Motor neuron (in vitro differentiated cells): Measurements from ENCODE around the gene HS1BP3. TPM values are rescaled to one million over a fixed set of nuclear protein-coding genes. Genes with fewer than 3 reads are reported as not detected.
A peak's percentile ranks its signal among the peaks of the same experiment; 100 is the strongest.

Experiments used
- ATAC-seq, 8 experiments: fragments of 200-7000 bp; cut with Tn5 transposase; replicated peaks in 6 of 8; 2 replicates each; pipeline ENCODE4 v1.8.0; 2021; ENCODE audit warnings: mild to moderate bottlenecking in 8 of 8, moderate library complexity in 8 of 8
- H3K27ac ChIP-seq, 2 donors: fragments of 250-450 bp; sonication (Bioruptor Pico); 2 replicates each; pipeline ENCODE4 v1.9.0; 2021; ENCODE audit warnings: antibody characterized with exemption in 2 of 2, mild to moderate bottlenecking in 2 of 2, moderate library complexity in 1 of 2
- H3K4me1 ChIP-seq, 2 donors: fragments of 250-450 bp; sonication (Bioruptor Pico); replicated peaks in 1 of 2; 2 replicates each; pipeline ENCODE4 v1.6.1; 2021; ENCODE audit warnings: antibody characterized with exemption in 2 of 2, mild to moderate bottlenecking in 2 of 2, moderate library complexity in 1 of 2
- H3K4me3 ChIP-seq, 5 donors: fragments of 250-450 bp; sonication (Bioruptor Pico); 2 replicates each; pipeline ENCODE4 v1.9.0; 2021; ENCODE audit warnings: antibody characterized with exemption in 5 of 5, mild to moderate bottlenecking in 5 of 5, moderate library complexity in 4 of 5
- WGBS, 10 experiments: fragments of 450-650 bp; shearing (Covaris generic); methylation state at CpG; one replicate each; pipeline ENCODE4 v1.0.0; 2022; 5-methylcytosine and 5-hydroxymethylcytosine counted together
- in situ Hi-C, 9 experiments: fragments of 400-800 bp; cut with MboI; loops; one replicate each; pipeline ENCODE4 v1.15.0; 2021; ENCODE audit warnings: low sequenced_read_pairs in 9 of 9, low pct_unique_long_range_greater_than_20kb in 2 of 9; ENCODE audit not compliant: unreplicated experiment in 9 of 9
- total RNA-seq, 8 experiments: library from RNA; unstranded; fragments of 300-600 nt; gene quantifications; 2 replicates each; pipeline versions ENCODE4 v1.2.3 to v1.2.4, GENCODE V29; 2022

The HS1BP3 gene
- total RNA-seq, 8 experiments from 2014 or later: 6.8 to 29.2 (median 11.2) TPM

DNA sequence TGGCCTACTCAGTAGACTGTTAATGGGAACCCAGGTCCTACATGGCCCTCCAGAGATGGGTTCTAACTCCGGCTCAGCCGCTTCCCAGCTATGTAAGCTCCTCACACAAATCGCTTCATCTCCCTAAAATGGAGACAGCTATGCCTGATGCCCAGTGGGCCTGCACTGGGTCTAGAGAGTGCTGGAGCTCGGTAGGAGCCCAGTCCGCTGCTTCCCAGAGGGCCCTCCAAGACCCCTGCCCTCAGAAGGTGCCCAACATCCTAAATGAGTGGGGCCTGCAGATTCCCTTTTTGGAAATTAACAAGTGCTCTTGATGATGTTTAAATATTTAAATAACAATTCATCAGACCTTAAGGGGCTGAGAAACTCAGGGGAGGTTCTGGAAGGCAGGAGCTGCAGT, 47.1 kb downstream of the HS1BP3 start:
- Histone ChIP-seq H3K4me1 (peaks cover 17% of the 10 kb centered on the region in 2 donors), H3K4me3 (no peak overlapping the region), H3K27ac (no peak overlapping the region)
- WGBS, 10 experiments: 73 to 100% (median 86%) methylated on average over 1 to 3 of the region's 5 CpGs; no CpG with 5 or more reads in 4 of the 10 experiments
- in situ Hi-C loops: no loop called here
- ATAC-seq: no peak

GRCh38 chr2:20602803-20603202, 48.1 kb downstream of the HS1BP3 start:
- no peak overlapping the region for H3K4me3 ChIP-seq
- WGBS, 10 experiments: 69 to 100% (median 100%) methylated on average over 1 to 2 of the region's 2 CpGs; no CpG with 5 or more reads in 1 of the 10 experiments
- no peak overlapping the region for H3K27ac ChIP-seq
- H3K4me1 ChIP-seq: peaks cover 23 to 24% of the 10 kb centered on the region in 2 donors
- no peak for ATAC-seq
- in situ Hi-C loops: no loop called here

DNA sequence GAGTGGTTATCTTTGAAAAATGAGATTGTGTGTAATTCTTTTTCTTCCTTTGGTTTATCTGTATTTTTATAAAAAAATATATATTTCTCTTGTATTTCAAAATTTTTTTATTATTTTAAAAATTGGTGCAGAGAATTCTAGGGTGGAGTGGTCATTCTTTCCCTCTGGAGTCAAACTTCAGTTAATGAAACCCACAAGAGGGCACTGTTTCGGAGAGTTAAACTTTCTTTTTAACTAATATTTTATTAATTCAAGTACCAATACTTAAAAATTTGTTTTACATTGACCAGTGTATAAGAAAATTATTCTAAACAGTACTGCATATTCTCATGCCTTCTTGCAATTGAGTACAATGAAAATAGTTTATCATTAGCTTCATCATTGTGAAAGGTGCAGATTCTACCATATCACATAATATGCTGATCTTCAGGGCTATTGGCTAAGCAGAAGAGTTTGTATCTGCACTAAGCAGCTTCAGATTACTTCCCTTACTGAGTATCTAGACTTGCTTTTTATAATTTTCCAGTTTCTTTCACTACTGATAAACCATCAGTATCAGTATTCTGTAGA, 50.1 kb downstream of the HS1BP3 start:
- H3K4me3 ChIP-seq: no peak overlapping the region
- H3K27ac ChIP-seq: no peak overlapping the region
- peaks cover 35 to 36% of the 10 kb centered on the region in 2 donors for H3K4me1 ChIP-seq
- no peak for ATAC-seq
- 9 to 100% (median 72%) methylated on average over 1 of the region's 1 CpG for WGBS, 10 experiments
- in situ Hi-C loops: no loop called here

- 10 to 100% (median 33%) methylated on average over 1 to 7 of the region's 10 CpGs; no CpG with 5 or more reads in 5 of the 10 experiments for WGBS, 10 experiments
- H3K4me3 ChIP-seq: no peak overlapping the region
- H3K4me1 ChIP-seq: peaks cover 36 to 39% of the 10 kb centered on the region in 2 donors
- peak in 5 of 8 experiments; percentile 53 to 71 (median 64) for ATAC-seq
- in situ Hi-C loops: no loop called here
- H3K27ac ChIP-seq: peak overlapping the region in 1 of 2 donors; percentile 14
These were observed 50.9 kb downstream of the HS1BP3 start for GRCh38 chr2:20599861-20600461.

DNA sequence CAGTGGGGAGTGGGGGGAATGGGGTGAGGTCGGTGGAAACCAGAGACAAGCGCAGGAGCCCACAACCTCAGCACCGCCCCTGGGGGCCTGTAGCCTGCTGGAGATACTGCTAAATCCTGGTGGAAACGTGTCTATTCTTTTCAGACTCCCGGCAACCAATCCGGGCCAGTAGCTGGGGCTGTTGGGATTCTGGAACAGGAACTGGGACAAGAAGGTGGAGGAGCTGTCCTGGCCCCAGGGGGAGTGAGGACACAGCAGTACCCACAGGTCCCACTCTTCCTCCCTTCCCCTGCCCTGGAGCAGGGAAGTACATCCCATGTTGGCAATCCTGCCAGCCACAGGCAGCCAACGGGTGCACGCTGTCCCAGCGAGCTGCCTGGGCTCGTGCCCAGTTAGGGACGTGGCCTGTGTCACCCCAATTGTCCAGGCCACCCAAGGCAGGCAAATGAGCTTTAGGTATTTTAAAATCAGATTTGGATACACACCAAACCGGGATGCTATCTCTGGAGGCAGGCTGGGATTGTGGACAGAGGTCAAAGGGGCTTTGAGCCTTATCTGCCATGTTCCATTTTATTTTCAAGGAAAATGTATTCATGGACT, 51.8 kb downstream of the HS1BP3 start:
- Histone ChIP-seq H3K4me1 (peaks cover 36 to 39% of the 10 kb centered on the region in 2 donors), H3K27ac (peak overlapping the region in 1 of 2 donors; percentile 20)
- no peak for ATAC-seq

DNA sequence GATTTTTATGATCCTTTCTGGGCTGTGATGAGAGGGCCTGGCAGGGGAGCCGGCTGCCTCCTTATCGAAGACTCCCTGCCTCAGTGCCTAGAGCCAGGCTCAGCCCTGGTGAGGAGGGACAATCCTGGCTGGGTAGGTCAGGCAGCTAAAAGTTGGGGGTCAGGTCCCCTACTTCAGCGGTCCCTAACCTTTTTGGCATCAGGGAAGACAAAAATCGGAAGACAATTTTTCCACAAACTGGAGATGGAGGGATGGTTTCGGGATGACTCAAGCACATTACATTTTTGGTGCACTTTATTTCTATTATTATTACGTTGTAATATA, 53.1 kb downstream of the HS1BP3 start:
- Histone ChIP-seq H3K4me1 (peaks cover 36 to 45% of the 10 kb centered on the region in 2 donors), H3K4me3 (no peak overlapping the region), H3K27ac (no peak overlapping the region)
- no peak for ATAC-seq
- WGBS, 10 experiments: 70 to 100% (median 92%) methylated on average over 1 to 5 of the region's 6 CpGs; no CpG with 5 or more reads in 3 of the 10 experiments
- in situ Hi-C loops: no loop called here

More for the DNA sequence above, 51.8 kb downstream of the HS1BP3 start:
- WGBS, 10 experiments: 67 to 100% (median 71%) methylated on average over 1 to 4 of the region's 12 CpGs; no CpG with 5 or more reads in 5 of the 10 experiments
- in situ Hi-C loops: no loop called here
- H3K4me3 ChIP-seq: no peak overlapping the region

DNA sequence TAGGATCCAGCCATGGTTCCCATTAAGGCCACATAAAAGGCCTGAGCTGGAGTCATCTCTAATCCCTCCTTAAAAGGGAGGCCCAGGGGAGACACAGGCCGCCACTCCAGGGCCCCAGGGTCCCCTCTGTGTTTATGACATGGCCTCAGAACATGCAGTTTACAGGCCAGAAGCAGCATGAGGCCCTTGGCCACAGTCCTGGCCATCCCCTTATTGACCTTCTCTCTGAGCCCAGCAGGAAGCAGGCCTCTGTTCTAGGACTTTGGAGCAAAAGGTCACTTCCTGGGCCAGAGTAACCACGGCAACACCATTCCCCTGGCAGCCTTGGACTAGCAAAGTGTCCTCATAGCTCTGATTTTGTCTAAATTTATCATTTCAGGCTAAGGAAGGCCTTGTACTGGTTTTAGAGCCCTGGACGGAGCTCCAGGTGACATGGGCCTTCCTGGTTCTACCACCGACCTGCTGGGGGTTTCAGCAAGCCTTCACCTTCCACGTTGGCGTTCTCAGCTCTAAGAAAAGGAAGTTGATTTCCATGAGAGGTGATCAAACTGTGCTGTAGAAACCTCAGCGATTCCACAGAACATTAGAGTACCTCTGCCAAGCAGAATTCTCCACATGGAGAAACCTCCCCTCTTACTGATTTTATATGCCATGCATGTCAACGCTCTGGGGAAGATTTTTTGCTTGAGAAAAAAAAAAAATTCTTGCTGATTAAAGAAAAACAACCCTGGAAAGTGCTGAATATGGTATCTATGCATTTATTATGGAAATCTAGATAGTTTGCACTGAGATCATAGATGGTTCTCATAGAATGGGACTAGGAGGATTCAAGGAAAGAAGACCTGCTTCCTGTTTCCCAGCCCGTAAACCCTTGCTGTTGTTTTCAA, 53.7 kb downstream of the HS1BP3 start:
- H3K27ac ChIP-seq: no peak overlapping the region
- in situ Hi-C loops: no loop called here
- ATAC-seq: peak in 4 of 8 experiments; percentile 13 to 89 (median 32)
- 8 to 92% (median 68%) methylated on average over 1 to 7 of the region's 9 CpGs; no CpG with 5 or more reads in 2 of the 10 experiments for WGBS, 10 experiments
- peaks cover 36 to 45% of the 10 kb centered on the region in 2 donors for H3K4me1 ChIP-seq
- H3K4me3 ChIP-seq: no peak overlapping the region

DNA sequence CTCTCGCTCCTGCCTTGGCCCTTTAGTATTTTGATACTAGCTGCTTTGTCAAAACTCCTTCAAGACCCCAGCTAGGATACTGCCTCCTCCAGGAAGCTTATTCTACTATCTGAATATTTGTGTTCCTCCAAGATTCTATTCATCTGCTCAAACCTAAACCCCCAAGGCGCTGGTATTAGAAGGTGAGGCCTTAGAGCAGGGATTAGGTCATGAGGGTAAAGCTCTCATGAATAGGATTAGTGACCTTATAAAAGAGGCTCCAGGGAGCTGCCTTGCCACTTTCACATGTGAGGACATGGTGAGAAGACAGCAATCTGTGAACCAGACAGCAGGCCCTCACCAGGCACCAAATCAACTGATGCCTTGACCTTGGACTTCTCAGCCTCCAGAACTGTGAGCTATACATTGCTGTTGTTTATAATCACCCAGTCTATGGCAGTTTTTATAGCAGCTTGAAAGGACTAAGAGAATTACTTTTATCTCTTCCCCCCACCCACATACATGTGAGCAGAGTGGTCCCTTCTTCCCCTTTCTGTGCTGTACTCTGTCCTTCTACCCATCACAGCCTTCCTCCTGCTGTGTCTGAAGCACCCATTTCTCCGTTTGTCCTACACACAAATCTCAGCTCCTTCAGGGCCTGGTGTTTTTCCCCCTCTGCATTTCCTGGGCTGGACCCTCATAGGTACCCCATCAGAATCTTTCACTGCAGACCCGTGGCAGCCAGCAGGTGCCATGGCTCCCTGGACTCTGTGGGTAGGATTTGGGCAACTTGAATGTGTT, 54.5 kb downstream of the HS1BP3 start:
- 80 to 100% (median 85%) methylated on average over 1 of the region's 4 CpGs; no CpG with 5 or more reads in 6 of the 10 experiments for WGBS, 10 experiments
- H3K27ac ChIP-seq: no peak overlapping the region

DNA sequence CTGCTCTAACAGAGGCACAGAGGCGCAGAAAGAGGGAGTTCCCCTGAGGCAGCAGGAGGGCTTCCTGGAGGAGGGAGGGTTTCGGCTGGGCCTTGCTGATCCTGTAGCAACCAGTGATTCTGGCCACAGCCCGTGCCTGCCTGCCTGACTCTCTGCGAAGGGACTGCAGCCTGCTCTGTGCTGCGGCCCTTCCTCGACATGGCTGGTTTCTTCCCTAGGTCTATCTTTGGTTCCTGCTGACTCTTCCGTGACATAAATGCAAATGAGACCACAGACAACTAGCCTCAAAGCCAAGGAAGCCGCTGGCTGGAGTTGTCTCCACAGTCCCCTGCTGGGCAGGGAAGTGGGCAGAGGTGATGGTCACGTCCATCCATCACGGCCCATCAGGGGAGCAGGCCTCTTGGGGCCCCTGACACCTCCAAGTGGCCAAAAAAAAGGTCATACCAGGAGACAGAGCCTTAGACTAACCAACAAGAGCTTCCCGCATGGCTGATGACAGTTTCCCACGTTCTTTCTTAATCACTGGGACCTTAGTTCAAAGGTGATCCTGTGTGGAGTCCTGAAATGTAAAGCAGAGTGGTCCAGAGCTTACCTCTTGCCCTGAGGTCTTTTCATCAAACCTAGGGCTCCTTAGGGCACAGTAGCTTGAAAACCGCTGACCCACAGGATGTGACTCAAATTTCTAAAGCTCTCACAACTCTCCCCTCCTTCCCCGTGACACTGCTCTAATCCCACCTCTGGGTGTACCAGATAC, 55.3 kb downstream of the HS1BP3 start:
- Histone ChIP-seq H3K4me3 (no peak overlapping the region), H3K4me1 (peaks cover 36 to 45% of the 10 kb centered on the region in 2 donors), H3K27ac (no peak overlapping the region)
- peak in 3 of 8 experiments; percentile 9 to 74 (median 22) for ATAC-seq
- WGBS, 10 experiments: 20 to 100% (median 65%) methylated on average over 1 to 8 of the region's 14 CpGs; no CpG with 5 or more reads in 3 of the 10 experiments
- in situ Hi-C loops: no loop called here

More for the DNA sequence above, 54.5 kb downstream of the HS1BP3 start:
- H3K4me1 ChIP-seq: peaks cover 36 to 45% of the 10 kb centered on the region in 2 donors
- H3K4me3 ChIP-seq: no peak overlapping the region
- ATAC-seq: peak in 2 of 8 experiments; percentile 10 to 39
- in situ Hi-C loops: no loop called here

GRCh38 chr2:20594957-20595356, 55.9 kb downstream of the HS1BP3 start:
- peaks cover 31 to 40% of the 10 kb centered on the region in 2 donors for H3K4me1 ChIP-seq
- ATAC-seq: no peak
- WGBS, 10 experiments: 60 to 90% (median 80%) methylated on average over 1 to 4 of the region's 8 CpGs; no CpG with 5 or more reads in 4 of the 10 experiments
- no peak overlapping the region for H3K27ac ChIP-seq
- in situ Hi-C loops: no loop called here
- H3K4me3 ChIP-seq: no peak overlapping the region

DNA sequence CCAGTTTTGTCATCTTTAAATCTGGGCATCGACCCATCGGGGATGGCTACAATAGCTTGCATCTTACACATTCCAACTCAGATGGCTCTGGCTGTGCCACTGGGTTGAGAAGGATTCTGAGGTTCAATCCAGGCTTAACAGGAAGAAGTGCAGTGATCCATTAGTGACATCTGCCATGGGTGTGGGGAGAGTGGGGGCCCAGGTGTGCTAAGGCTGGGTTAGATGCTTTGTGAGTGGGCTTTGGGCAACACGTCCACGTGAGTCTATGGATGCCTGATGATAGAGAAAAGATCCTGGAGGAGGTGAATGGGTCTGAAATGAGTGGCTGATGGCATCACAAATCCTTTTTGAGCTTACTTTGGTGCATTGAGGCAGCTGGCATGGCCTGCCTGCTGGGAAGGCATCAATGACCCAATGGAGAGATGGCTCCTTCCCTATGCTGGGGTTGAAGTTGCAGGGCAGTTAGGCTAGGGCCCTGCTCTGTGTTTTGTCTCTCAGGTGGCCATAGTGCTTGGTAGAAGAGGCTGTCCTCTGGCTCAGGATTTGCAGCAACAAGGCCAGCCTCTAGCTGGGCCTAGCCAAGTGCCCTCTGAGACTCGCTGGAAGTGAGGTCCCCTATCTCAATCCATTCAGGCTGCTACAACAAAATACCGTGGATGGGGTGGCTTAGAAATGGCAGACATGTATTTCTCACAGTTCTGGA, 56.7 kb downstream of the HS1BP3 start:
- ATAC-seq: no peak
- in situ Hi-C loops: no loop called here
- Histone ChIP-seq H3K4me3 (no peak overlapping the region), H3K27ac (no peak overlapping the region), H3K4me1 (peaks cover 23 to 33% of the 10 kb centered on the region in 2 donors)
- WGBS, 10 experiments: 86 to 100% (median 94%) methylated on average over 1 to 4 of the region's 6 CpGs; no CpG with 5 or more reads in 3 of the 10 experiments
